Measurements from ENCODE around the gene SLC35G2.

DNA sequence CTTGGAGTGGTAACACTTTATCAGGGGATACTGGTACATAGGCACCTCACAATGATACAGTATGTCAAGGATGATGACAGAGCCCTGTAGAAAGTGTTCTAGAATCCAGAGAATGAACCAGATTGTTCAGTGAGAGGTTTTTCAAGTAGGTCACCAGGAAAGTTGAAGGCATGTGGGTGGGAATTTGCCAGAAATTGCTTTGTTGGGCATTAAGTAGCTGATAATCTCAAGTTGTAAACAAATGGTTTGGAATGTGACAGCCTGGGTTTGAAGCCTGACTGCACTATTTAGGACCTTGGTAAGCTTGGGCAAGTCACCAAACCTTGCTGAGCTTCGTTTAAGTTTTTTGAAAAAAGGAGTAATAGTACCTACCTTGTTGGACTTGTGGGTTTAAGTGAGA lies 12.5 kb downstream of the SLC35G2 start:
- TF ChIP-seq TAF1 (IDR thresholded peaks at IDR 0.05; ENCODE audit: low read depth, low read length) (no peak), POLR2AphosphoS5 (IDR thresholded peaks at IDR 0.05; ENCODE audit: low read depth, low read length) (no peak), POLR2A (IDR thresholded peaks at IDR 0.05; ENCODE audit: low read depth, low read length) (no peak), SPI1 (IDR thresholded peaks at IDR 0.05; ENCODE audit: low read depth, low read length) (no peak), PAX5 (IDR thresholded peaks at IDR 0.05; ENCODE audit: insufficient read depth, low read length, severe bottlenecking) (no peak), POU2F2 (IDR thresholded peaks at IDR 0.05; ENCODE audit: low read depth, low read length) (no peak)

Measured in GM12891 (cell line).